Lower leg skin (tissue), 3 donors: ENCODE data around the gene INKA2.

Source experiments
- POLR2A ChIP-seq, 2 donors: fragments of 450-650 bp; IDR thresholded peaks; one replicate each; pipeline ENCODE4 v1.6.1; 2016 to 2017; ENCODE audit warnings: antibody characterized with exemption in 2 of 2, mild to moderate bottlenecking in 1 of 2, moderate library complexity in 1 of 2
- TF ChIP-seq, protein P1 (sequence below), 3 donors: fragments of 450-650 bp; IDR thresholded peaks; one replicate each; pipeline ENCODE4 v1.5.1; 2016; ENCODE audit warnings: antibody characterized with exemption in 3 of 3, mild to moderate bottlenecking in 3 of 3, moderate library complexity in 2 of 3

DNA sequence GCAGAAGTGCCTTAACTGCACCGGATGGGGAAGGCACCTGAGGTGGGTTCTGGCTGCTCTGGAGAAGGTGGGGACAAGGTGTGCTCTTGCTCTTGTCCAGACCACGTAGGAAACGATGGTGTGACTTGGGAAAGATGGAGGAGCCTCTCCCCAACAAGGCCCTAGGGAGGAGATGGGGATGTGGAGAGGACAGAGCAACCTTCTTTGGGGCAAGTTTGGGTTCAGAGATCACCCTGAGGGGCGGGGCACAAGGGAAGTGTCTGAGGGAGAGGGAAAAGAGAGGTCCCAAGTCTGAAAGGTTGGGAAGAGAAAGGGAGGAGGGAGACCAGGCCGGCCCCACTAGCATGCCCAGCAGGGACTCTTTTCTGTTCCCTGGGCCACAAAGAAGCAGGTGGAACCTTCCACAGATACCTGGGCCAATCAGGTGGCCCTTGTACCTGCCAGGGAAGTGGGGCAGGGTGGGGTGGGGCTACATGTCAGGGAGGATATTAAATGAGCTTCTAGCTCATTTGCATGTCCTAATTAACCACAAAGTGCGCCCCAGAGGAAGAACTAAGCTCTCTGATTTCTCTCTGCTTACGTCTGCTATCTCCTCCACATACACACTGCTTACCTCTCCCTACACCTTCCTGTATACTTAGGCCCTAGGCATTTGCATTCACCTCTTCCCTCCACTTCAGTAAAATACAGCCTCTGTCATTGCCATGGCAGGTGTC is 15.9 kb downstream of the INKA2 start:
- TF ChIP-seq, protein P1, sequence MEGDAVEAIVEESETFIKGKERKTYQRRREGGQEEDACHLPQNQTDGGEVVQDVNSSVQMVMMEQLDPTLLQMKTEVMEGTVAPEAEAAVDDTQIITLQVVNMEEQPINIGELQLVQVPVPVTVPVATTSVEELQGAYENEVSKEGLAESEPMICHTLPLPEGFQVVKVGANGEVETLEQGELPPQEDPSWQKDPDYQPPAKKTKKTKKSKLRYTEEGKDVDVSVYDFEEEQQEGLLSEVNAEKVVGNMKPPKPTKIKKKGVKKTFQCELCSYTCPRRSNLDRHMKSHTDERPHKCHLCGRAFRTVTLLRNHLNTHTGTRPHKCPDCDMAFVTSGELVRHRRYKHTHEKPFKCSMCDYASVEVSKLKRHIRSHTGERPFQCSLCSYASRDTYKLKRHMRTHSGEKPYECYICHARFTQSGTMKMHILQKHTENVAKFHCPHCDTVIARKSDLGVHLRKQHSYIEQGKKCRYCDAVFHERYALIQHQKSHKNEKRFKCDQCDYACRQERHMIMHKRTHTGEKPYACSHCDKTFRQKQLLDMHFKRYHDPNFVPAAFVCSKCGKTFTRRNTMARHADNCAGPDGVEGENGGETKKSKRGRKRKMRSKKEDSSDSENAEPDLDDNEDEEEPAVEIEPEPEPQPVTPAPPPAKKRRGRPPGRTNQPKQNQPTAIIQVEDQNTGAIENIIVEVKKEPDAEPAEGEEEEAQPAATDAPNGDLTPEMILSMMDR (IDR thresholded peaks at IDR 0.05), result no peak
- no peak for TF ChIP-seq POLR2A (IDR thresholded peaks at IDR 0.05)
